HG02885 (cell line): ENCODE results near the gene PARM1.
A peak's percentile ranks its signal among the peaks of the same experiment; 100 is the strongest.

Source experiments
- ATAC-seq: cut with Tn5 transposase; IDR thresholded peaks from one replicate; pipeline ENCODE4 v1.9.1; 2021; ENCODE audit warnings: mild to moderate bottlenecking; ENCODE audit not compliant: unreplicated experiment, poor library complexity

The PARM1 gene

DNA sequence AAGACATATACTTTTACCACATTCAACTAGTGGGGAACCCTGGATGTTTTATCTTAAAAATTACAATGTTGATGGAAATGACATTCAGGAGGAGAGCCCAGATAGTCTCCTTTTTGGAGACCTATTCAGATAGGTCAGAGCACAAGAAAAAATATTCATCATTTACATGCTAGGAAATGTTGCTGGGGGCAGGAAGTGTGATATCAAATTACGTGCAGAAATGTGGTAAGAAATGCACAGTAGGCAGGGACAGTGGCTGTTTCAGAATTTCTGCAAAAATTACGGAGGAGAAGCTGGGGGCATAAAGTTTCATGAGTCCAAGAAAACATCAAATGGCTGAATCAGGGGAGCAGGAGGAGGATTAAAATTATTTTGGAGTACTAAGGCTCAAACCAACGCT is 8.2 kb downstream of the PARM1 start:
- no peak for ATAC-seq

DNA sequence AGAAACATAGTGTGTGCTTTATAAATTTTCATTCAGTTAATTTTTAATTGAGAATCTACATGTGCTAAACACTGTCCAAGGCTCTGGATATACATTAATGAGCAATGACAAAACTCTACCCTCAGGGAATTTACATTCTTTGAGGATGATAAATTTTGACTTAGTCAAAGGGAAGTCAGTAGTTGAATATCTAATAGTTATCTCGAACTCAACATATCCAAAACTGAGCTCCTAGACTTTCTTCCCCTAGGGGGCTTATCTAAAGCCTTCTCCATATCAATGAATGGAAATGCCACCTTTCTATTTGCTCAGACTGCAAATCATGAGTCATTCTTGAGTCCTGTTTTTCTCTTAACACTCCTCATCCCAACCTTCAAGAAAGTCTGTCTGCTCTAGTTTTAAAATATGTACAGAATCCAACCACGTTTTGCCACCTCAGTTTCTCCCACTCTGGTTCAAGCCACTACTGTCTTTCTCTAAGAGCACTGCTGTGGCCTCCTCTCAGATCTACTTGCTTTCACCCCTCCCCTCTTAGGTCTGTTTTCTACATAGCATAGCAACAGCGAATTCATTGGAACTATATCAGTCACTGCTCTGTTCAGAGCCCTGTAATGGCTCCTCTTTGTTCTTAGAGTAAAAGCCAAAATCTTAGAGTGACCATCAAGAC is 9.5 kb downstream of the PARM1 start:
- ATAC-seq = no peak

DNA sequence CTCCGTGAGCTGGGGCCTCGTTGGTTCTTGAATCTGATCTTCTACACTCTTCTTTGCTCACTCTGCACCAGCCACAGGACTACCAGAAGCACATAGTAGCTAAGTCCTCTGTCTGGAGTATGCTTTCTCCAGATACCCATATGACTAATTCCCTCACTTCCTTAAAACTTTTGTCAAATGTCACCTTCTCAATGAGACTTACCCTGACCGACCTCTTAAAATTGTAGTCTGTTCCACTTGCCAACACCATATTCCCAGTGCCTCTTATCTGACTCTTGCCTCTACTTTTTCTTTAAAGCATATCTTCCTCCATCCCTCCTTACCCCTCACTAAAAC is 10.0 kb downstream of the PARM1 start:
- no peak for ATAC-seq

DNA sequence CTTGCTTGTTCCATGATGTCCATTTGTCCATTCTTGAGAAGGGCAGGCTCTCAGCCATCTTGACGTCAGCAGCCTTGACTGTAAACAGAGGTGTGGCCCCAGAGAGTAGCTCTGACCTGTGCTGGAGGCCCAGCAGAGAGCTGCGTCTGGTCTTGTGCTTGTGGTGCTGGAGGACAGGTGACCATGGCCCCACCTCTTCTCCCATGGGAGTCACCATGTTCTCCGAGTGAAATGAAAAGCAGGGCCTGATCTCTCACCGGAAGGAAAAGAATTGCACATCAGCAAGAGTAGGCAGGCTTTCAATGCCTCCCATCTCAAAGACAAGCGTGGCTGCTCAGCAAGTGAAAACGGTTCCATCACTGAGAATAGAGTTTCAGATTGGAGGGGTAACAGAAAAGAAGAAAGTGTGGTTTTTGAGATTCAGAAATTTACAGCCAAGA is 11.5 kb downstream of the PARM1 start:
- no peak for ATAC-seq

DNA sequence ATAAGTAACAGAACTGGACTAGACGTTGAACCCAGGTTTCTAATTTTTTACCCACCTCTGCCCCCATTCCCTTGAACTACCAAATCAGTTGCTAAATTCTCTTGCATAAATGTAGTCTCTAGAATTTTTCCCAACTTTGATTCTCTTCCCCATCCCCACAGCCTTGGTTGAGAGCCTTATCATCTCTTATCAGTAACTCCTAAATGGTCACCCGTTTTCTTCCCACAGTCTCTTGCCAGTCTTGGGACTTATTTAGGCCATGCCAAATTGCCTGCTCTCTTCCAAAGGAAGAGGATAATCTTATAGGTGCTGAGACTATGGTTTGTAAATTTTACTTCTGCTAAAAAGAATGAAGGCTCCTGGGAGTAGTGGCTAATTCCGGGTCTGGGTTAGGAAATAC is 13.3 kb downstream of the PARM1 start:
- no peak for ATAC-seq

DNA sequence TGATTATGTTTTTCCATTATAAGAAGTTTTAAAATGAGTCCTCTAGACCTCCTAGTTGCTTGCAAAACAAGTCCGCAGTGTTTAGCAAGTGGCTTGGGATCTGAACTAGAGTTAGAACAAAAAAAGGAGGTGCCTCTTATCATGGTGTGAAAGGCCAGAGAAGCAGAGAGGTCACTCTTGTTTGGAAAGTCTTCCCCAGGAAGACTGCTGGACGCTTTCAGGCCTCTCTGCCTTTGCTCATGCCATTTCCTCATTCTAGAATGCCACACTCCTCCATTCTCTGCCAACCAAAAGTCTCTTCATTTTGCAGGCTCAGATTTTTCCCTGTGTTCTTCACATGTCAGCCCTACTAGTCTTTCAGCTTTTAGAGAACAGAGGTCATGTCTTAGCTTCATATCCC is 14.9 kb downstream of the PARM1 start:
- no peak for ATAC-seq

DNA sequence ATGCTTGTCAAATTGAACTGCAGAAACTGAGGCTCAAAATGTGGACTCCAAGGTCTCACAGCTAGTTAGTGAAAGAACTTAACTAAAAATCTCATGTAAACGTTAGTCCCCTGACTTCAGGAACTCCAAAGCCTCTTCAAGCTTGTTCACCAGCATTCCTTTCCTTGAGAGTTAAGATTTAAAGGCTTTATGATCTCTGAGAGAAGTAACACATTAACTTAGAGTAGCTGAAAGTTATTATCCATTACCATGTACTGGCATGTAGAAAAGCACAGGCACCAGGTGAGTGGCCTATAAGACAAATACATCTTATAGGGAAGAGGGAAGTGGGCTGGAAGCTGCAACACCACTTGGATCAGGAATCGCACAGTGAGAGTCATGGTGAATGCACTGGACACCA is 15.3 kb downstream of the PARM1 start:
- ATAC-seq = no peak

DNA sequence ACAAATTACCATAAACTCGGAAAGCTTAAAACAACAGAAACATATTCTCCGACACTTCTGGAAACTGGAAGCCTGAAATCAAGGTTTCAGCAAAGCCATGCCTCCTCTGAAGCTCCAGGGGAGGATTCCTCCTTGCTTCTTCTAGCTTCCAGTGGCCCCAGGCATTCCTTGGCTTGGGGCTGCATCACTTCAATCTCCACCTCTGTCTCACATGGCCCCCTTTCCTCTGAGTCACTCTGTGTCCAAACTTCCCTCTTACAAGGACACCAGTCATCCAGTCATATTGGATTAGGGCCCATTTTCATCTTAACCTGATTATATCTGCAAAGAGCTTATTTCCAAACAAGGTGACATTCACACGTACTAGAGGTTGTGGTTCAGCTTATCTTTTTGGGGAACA is 17.3 kb downstream of the PARM1 start:
- ATAC-seq = no peak

DNA sequence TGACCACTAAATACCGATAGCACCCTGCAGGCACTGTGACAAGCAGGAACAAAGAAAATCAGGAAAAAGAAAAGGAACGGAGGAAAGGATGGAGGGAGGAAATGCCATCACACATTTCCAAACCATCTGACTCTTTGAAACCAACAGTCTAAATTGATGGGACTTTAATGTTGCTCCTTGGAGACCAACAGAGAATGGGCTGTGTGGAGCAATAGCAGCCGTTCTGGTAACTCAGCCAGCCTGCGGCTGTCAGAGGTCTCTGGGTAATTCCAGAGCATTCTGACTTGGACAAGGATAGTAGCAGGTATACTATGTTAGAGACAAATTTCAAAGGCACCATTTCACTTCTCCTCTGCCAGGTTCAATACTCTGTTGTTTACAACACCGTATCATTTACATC is 18.0 kb downstream of the PARM1 start:
- ATAC-seq = no peak

DNA sequence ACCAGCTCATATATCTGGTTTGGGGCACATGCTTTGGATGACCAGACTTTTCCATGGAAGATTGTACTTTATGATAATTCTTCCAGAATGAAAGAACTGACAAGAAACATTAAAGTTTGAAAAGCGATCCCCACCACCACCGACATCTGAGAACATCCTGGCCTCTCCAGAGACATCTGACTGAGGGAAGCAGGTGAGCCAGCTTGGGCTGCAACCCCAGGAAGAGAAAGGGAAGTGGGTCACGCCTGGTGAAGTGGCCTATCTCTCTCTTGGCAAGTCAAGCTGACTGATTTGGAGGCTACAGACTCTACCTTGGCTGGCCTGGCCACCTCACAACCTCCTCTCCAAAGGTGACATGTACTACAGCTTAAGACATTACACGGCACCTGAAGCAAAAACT is 20.7 kb downstream of the PARM1 start:
- no peak for ATAC-seq

DNA sequence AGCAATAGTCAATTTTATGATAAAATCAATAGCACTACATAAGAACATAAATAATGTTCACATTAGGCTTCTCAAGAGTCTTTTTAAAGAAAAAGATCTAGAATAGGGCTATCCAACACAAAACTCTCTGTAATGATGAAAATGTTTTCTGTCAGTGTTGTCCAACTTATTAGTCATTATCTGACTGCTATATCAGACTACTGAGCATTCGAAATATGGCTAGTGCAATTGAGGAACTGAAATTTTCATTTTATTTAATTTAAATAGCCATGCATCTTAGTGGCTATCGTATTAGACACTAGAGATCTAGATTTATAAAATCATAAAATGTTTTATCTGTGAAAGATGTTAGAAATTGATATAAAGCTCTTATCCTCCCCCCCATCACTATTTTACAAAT is 26.0 kb downstream of the PARM1 start:
- ATAC-seq = no peak

DNA sequence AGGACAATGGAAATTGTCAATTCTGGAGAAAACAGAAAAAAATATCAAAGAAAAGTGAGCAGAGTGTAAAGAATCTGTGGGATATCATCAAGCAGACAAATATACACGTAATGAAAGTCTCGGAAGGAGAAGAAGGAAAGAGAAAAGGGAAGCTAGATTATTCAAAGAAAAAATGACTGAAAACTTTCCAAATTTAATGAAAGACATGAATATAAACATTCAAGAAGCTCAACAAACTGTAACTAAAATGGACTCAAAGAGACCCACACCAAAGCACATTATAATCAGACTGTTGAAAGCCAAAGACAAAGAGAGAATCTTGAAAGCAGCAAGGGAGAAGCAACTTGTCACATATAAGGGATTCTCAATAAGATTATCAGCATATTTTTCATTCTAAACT is 28.3 kb downstream of the PARM1 start:
- no peak for ATAC-seq

DNA sequence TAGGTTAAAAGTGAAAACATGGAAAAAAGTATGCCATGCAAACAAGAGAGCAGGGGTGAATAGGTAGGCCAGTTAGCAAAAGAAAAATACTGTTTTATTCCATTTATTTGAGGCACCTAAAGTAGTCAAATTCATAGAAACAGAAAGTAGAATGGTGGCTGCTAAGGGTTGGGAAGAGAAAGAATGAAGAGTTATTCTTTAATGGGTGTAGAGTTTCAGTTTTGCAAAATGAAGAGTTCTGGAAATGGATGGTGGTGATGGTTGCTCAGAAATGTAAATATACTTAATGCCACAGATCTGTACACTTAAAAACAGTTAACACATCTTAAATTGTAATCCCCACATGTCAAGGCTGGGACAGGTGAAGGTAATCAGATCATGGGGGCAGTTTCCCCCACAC is 29.7 kb downstream of the PARM1 start:
- no peak for ATAC-seq

DNA sequence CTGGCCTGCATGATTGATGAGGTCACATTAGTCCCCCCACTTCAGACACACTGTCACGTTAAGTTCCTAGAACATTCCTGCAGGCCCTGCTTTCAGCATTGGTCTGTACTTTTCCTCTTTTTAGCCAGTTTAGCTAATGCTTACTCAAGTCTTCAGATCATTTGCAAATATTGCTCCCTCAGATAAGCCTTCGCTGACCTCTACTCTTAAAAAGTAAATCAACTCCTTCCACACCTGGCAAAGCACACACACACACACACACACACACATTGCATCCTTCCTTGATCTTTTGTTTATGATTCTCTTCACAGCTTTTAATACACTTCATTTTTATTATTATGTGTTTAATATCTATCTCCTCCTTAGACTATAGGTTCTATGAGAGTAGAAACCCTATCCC is 31.4 kb downstream of the PARM1 start:
- ATAC-seq = no peak

DNA sequence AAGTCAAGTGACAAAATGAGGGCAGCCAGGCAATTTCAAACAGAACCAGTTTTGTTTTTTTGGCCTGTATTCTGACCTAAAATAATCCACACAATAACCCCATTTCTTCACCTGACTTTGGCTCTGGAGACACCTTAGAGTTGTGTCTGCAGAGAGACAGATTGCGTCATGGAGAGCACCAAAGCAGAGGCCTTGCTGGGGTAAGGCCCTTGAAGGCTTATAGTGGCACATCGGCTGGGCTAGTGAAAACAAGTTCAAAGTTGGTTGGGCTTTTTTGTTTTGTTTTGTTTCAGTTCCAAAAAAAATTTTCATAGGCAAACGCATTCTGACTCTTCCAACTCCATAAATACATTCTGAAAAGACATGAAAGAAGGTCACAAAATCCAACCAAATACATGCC is 34.4 kb downstream of the PARM1 start:
- ATAC-seq = no peak

DNA sequence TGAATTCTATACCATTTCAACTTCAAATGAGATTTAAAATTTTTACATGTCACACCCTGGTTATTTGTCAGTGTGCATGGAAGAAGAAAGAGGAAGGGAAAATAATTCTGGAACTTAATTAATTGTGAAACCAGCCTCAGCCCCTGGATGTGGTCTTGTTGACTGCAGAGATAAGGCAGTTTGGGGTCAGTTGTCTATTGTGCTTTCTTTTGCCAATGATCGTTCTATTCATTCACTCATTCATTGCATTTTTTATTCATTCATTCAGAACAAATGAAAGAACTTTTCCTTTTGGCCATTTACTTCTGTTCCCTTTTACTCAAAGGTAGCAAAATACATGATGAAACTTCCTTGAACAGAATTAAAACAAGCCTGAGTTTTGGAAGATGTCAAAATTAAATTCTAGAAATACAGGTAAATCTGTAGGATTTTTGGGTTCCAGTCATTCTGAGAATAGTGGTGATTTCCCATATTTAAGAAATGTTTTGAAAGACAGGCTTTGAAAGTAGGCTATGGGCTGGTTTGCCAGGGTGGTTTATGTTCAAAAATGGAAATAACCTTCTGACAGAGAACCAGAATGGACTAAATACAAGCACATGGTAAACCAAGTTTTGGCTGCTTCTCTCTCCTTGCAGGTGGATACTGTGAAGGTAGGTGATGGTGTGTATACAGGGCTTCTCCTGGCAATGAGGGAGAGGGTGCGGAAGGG is 35.7 kb downstream of the PARM1 start:
- ATAC-seq = peak; percentile 69

DNA sequence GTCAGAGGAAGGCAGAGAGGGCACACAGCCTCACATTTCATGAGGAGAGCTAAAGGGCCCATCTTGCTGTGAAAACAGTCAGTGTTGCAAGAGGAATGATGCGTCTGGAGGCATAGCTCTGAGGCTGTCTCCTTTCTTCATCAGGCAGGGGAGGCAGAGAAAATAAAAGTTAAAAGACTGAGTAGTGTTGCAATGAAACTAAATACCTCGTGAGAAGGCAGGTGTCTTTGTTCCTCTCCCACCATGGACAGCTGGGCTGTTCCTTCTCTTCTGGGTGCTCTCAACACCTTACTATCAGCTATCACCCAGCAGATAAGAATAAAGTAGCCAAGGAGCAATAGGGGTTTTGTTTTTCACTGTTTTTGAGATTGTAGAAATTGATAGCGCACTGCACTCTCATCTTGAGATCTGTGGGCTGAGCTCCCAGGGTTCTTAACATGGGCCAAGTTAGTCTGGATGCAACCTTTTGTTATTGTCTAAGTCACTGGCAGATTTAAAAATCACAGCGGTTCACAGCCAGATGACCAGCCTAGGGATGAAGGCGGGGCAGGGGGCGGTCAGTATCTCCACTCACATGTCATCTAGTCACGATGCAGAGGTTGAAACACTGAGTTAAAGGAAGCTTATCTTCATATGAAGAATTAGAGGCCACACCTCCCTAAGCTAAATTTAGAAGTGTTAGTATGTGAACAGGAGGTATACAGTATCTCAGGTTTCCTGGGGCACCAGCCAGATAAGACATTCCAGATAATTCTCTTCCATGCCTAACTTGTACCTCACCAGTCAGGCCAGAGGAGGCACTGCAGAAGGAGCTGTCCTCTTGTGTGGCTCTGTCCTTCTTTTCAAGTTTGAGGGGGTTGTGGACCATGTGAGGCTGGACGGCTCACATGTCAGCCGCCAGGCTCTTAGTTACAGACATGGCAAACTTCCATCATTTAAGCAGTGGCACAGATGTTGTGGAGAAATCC is 36.9 kb downstream of the PARM1 start:
- no peak for ATAC-seq

DNA sequence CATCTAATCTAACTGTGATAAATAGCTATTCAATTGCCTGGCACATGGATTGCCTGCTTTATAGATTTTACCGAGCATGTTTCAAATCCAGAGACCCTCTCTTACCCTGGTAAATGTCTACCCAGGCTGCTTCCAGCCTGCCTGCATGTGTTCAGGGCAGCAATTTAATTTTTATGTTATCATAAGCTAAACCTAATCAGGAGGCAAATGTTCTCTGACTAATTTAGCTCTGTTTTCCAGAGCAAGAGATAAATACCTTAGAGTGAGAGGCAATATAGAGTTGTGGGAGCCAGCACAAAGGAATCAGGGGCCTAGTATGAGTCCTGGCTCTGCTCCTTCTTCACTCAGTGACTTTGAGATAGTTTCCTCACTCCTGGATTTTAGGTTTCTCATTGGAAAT is 37.7 kb downstream of the PARM1 start:
- no peak for ATAC-seq

DNA sequence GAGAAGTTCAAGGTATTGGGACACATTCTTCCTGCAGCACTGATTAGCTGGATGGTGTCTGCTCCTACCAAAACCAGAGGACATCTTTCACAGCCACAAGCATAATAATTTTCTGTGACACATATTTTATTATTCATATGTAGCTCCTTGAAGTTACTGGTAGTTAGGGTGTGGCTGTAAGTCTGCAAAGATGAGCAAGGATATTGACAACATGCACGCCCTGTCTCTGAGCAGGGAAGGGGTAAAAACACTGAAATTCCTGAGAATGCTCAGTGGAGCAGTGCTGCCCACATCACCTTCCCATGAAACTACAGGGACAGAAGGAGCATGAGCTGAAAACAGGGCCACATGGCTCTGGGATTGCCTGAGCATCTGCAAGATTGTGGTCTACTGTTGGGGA is 38.9 kb downstream of the PARM1 start:
- ATAC-seq = no peak

DNA sequence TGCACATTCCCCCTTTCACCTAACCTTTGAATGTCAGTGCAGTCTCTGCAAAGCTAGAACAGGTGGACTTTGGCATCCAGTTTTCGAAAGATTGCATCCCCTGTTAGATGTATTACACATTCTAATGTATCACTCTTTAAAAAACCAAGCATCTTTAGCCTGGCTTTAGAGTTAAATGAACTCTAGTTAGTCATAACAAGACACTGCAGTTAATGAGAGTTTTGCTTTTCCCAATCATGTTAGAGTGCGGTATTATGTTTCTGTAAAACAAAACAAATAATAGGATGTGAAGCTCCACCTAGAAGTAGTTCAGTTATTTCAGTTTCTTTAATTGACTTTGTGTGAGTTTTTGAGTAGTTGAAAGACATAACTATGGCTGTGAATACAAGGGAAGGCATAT is 42.2 kb downstream of the PARM1 start:
- ATAC-seq = no peak
